GM18520 (cell line): ENCODE data around the gene CCL2.

ENCODE experiments used
- ATAC-seq: cut with Tn5 transposase; IDR thresholded peaks from one replicate; pipeline ENCODE4 v1.9.1; 2021; ENCODE audit not compliant: unreplicated experiment

CCL2 gene

DNA sequence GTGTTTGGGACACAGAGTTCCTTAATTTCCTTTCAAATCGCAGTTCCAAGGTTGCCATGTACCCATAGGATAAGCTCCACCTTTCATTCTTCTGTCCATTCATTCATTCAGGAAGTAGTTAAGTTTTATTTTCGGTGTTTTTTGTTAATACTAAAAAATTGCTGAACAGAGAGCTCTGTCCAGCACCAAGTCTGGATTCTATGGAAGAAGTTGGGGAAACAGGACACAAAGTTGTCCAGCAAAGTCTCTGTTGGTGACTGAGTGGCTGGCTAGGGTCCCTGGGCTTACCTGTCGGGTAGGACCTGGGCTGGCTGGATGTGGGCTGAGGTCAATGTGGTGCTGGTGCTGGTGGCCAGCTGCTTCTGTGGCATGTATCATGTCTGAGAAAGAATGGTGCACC, 17.6 kb upstream of the CCL2 start:
- no peak for ATAC-seq

DNA sequence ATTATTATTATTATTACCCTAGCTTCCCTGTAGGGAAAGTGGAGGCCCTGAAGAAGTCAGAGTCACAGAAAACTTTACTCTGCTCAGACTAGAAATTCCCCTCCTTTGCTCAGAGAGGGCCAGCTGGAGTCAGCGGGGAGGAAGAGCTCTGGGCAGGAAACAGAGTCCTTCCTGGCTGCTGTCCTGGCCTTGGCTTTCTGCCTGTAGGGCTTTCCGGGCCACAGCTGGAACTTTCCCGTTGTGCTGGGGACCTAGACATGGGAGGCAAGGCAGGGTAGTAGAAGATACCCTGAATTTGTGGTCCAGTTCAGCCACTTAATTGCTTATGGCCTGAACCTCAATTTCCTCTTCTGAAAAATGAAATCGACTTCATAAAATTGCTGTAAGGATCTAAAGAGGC, 14.0 kb upstream of the CCL2 start:
- ATAC-seq: no peak

DNA sequence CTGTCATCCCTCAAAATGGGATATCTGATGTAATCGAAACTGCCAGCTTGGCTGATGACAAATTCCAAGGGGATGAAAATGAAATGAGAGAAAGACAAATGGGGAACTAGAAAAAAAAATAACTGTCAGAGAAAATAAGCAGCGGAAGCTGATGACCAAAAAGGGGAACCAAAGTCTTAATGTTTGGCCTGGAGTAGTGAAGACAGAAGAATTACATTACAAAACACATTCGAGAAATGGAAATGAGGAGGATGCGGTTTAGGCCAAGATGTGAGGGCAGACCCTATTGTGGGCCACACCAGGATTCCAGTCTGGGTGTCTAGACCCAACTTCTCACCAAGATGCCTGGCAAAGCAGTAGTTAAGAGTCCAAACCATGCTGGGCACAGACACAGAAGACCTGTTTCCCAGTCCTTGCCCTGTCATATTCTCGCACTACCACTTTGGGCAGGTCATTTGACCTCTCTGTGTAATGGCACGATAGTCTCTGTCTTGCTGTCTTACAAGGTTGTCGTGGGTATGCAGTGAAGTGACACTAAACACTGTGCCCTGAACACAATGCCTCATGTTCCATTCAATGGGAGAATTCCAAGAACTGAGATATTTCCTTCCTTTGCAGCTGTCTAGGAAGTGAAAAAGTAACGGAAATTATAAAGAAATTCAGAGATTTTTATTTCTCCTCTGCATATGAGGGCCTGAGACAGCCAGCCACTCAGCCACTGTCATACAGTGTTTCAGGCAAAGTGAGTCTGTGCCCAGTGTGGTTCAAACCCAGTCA, 12.3 kb upstream of the CCL2 start:
- ATAC-seq: no peak

DNA sequence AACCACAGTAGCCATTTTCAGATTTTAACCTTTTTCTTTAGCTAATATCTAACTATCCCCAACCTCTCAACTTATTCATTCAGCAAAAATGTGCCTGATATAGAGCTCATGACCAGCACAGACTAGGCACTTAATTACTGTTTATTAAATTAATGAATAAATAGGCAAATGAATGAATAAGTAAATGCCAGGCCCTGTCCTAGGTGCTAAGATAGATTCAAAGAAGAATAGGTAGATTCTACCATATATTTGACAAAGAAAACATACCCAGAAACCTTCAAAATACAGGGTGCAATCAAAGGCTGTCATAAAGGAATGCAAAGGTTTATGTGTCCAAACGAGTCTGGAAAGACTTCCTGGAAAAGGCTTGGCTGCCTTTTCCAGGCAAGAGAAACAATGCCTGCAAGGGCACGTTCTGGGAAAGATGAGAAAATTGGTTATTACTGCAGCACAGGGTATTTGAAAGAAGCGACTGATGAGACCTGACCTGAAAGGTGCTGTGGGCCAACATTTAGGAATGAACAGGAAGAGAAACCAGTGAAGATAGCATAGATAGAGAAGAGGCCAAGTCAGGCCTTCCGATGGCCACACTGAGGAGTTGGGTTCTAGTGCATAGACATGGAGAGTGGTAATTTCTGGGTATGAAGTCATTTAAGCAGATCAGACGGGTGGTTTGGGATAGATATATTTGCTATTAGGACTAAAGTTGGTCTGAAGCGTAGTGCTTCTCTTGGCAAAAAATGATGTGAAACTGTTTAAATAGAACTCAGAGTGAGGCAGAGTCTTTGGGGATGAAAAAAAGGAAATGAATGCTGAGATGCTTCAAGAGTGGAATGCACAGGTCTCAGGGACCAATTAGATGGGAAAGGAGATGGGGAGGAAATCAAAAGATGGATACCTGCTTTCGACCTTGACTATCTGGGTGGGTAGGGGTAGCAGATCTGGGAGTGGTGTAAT, 11.4 kb upstream of the CCL2 start:
- no peak for ATAC-seq

DNA sequence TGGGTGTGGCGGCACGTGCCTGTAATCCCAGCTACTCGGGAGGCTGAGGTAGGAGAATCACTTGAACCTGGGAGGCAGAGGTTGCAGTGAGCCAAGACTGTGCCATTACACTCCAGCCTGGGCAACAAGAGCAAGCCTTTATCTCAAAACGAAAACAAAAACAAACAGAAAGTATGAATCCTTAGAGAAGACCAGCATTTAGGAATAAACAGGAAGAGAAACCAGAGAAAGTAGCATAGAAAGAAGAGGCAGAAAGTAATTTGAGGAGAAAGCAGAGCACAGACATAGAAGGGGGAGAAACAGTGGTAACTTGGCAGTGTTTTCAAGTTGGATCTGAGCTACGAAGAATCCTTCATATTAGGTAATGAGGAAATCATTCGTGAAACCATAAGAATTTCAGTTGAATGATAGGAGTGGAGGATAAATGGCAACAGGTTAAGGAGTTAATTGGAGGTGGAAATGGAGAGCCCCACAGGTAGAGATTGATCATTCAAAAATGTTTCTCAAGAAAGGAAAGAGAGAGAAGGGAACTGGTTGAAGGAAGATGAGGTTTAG, 9.7 kb upstream of the CCL2 start:
- ATAC-seq: no peak

DNA sequence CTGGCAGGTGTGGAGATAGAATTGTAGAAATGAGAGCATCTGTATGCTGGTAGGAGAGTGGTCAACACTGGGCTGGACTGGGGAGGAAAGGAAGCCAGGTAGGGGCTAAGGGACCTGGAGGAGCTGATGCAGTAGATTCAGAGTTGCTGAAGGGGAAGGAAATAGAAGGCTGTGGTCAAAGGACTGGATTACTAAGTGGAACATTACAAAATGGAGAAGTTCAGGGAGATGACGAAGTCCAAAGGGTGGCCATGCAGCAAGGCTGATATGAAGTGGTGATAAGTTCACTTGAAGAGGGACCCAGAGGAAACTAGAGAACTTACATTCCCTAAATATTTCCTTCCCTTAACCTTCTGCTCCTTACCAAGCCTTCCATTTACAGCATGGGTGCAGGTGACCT, 8.6 kb upstream of the CCL2 start:
- no peak for ATAC-seq

DNA sequence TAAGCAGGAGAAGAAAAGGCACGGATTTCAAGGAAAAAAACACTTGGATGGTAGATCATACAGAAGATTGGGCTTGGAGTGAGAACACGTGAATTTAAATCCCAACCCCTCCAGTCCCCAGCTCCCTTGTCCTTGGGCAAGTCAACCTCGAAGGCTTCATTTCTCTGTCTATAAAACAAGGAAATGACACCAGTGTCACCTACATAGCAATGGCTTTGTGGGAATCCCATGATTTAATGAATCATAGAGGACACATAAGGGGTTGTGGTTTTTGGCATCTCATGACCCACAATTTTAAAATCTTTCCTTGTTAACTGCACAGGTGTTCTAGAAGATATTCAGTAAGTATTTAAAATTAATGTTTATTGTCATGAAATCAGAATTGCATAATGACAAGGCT, 8.2 kb upstream of the CCL2 start:
- ATAC-seq: no peak

DNA sequence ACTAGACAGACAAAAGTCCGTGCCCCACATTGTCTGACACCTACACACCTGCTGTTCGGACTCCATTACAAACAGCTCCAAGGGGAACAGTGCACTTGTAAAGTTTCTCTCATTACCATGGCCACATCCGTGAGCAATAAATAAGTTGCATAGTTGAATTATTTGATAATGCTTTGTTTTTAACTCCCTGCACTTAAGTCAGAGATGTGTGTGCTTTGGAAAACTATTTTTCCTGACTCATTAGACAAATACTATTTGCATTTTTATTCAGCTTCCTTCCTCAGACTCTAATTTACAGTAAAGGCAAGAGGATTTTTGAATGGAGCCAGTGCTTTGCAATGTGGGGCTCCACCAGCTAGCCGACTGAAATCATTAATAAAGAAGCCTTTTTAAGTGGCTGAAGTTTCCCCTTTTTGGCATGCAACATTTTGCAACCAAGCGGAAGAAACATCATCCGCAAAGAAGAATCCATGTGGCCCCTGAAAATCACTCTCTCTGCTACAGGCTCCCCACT, 6.5 kb upstream of the CCL2 start:
- no peak for ATAC-seq

DNA sequence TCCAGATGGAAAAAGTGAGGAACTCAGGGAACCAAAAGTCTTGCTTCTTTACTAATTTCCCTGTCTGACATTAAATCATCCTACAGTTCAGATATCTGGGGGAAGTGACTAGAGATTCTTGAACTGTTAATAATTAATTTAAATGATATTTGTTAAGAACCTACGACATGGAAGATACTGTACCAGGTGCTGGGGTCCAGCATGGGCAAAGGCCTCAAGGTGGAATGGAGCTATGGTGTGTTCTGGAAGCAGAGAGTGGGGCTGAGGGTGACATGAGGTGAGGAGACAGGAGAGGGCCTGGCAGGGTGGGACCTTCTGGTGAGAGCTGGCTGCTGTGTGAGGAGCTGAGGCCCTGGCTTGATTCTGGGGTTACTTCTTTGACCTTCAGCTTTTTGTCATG, 6.0 kb upstream of the CCL2 start:
- ATAC-seq: no peak

DNA sequence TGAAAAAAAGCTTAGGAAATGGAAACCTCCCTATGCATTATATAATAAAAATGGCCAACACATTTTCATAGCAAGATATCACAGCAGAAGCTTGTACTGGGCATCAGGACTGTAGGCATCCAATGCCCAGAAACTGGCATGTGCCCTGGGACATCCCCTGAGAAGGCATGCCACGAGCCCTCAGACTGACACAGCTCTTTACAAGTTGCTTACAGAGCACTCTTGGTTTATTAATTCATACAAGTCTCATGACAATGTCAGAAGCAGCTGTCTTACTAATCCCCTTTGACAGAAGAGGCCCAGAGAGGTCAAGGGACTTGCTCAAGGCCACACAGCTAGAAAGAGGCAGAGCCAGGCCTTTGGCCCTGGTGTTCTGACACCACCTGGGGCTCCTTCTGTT, 5.6 kb upstream of the CCL2 start:
- ATAC-seq: no peak

DNA sequence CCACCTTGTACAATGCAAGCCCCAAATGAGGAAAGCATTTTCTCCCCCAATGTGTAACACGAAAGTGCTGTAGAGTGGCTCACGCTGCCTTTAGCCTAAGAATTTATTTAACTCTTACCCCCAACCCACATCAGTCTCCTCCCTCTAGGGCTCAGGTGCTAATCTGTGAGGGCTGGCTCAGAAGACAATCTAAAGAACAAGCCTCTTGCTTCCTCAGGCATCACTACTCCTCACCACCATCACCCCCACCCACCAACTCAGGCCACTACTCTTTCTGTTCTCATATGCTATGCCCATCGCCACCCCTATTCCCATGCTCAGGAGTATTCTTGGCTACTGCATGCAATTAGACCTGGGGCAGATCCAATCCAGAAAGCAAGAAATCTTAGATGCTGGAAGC, 3.9 kb upstream of the CCL2 start:
- ATAC-seq: no peak

DNA sequence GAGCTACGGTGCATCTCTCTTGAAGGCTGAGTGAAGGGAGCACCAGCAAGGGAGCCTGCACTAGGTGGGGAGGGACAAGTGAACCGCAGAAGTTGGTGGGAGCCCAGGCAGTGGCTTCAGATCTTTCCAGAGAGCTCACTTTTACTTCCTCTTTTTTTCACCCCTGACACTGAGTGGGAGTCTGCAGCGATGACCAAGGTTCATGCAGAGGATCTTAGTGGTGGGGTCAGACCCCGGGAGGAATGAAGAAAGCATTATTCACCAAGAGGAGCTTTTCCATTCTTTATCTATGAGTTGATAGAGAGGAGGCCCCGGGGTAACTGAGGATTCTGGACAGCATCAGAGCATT, 3.0 kb upstream of the CCL2 start:
- ATAC-seq: no peak

DNA sequence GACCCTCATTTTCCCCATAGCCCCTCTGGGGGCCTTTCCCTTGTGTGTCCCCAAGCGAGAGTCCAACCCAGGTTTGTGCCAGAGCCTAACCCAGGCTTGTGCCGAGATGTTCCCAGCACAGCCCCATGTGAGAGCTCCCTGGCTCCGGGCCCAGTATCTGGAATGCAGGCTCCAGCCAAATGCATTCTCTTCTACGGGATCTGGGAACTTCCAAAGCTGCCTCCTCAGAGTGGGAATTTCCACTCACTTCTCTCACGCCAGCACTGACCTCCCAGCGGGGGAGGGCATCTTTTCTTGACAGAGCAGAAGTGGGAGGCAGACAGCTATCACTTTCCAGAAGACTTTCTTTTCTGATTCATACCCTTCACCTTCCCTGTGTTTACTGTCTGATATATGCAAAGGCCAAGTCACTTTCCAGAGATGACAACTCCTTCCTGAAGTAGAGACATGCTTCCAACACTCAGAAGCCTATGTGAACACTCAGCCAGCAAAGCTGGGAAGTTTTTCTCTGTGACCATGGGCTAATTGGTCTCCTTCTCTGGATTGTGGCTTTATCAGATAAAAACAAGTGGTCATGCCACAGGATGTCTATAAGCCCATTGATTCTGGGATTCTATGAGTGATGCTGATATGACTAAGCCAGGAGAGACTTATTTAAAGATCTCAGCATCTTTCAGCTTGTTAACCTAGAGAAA, 2.5 kb upstream of the CCL2 start:
- ATAC-seq: no peak

DNA sequence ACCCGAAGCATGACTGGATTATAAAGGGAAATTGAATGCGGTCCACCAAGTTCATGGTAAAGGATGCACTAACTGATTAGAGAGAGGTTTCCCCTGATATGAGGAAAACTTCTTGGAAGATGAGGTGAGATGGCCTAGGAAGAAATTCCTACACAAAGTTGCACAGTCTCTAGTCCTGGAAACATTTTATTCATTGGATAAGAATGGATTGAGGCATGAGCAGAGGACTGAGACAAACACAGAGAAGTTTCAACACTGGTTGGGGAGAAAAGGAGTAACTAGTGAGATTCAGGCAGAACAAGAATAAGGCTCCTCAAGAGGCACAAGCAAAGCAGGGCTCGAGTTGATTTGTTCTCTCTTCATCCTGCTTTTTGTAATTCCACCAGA, 2.0 kb upstream of the CCL2 start:
- ATAC-seq: no peak

DNA sequence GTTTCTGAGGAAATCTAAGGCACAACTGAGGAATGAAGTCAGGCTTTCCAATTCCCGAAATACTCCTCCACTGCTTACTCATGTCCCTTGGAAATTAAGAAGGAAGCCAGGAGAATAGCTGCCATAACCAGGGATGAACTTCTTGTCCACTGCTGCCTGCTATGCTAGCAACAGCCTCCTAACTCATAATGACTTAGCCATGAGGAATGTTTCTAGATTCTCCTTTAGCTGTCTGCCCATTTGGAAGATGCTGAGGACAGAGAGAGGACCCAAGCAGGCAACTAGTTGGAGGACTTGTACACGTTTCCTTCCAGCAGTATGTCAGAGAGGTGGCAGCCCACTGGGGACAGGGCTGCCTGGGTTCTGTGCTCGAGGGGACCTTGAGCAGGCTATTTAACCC, 939 bp upstream of the CCL2 start:
- ATAC-seq: no peak

DNA sequence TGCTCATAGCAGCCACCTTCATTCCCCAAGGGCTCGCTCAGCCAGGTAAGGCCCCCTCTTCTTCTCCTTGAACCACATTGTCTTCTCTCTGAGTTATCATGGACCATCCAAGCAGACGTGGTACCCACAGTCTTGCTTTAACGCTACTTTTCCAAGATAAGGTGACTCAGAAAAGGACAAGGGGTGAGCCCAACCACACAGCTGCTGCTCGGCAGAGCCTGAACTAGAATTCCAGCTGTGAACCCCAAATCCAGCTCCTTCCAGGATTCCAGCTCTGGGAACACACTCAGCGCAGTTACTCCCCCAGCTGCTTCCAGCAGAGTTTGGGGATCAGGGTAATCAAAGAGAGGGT, 272 bp downstream of the CCL2 start:
- ATAC-seq: no peak

DNA sequence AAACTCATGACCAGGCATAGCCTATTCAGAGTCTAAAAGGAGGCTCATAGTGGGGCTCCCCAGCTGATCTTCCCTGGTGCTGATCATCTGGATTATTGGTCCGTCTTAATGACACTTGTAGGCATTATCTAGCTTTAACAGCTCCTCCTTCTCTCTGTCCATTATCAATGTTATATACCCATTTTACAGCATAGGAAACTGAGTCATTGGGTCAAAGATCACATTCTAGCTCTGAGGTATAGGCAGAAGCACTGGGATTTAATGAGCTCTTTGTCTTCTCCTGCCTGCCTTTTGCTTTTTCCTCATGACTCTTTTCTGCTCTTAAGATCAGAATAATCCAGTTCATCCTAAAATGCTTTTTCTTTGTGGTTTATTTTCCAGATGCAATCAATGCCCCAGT, 756 bp downstream of the CCL2 start:
- ATAC-seq: no peak

DNA sequence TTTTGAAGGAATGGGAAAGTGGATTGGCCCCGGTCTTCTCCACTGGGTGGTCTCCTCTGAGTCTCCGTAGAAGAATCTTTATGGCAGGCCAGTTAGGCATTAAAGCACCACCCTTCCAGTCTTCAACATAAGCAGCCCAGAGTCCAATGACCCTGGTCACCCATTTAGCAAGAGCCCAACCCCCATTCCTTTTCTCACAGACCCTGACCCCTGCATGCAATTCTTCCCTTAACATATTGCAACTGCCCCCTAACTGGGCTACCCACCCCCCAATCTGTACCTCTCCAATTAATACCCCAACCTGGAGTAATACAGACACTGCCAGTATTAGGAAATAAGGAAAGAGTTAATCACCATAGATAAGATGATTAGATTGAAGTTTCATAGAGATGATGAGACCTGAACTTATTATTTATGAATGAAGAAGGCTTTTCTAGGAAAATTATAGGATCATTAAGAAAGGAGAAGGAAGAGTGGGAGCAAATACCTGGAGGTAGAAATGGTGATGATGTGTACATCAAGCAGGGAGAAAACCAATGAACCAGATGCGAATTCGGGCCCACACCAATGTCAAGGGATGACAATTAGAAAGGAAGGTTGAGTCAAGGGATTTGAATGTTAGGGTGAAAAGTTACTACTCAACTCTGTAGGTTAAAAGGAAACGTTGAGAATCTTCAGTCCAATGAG, 2.4 kb downstream of the CCL2 start:
- no peak for ATAC-seq

DNA sequence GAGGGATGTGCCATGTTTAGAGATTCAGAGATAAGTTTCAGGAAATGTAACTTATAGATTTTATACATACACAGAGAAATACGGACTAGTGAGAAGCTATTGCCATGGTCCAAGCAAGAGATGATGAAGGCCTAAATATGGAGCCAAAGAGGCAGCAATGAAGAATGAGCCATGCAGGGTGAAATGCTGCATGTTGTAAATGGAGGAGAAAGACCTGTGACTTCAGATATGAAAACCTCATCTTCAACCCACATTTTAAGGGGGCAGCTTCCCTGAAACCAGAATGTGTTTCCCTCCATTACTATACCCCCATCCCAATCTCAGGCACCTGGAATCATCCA, 2.9 kb downstream of the CCL2 start:
- ATAC-seq: no peak

DNA sequence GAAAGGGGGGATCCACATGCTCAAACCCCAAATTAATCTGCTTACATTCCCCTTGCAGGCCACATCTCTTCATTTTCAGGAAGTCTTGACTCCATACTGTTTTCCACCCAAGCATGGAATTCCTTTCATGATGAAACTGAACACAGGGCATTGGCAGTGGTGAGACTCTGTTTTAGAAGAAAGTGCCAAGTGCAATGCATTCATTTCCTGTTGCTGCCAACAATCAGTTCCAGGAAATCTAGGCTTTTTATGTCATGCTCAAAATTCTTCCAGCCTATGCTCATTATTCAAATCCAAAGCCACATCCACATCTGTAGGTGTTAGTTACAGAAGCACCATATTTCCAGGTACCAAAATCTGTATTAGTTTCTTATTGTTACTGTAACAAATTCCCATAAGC, 4.1 kb downstream of the CCL2 start:
- ATAC-seq: no peak

DNA sequence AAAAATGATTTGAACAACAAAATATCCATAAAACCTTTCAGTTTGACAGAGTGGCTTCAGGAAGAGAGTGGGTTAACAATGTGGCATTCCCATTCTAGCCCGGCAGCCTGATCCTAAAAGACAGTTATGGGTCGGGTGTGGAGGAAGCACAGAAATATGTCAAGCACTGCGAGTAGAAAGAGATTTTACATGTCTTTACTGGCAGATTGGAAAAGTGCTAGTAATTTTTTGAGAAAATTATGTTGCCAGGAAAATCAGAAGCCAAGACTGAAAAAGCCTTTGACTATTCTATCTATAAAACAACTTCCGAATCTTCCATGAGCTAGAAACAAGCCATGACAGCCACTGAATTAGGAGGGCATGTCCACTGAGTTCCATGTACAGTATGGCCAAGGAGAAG, 5.8 kb downstream of the CCL2 start:
- ATAC-seq: no peak
